Neuronal stem cell (in vitro differentiated cells): ENCODE data around the gene SMC3.

Experiments
- DNase-seq: peaks from one replicate; pipeline ENCODE4 v3.0.0-alpha.2; 2013; ENCODE audit warnings: low spot score
- H2AFZ ChIP-seq: one replicate; pipeline ENCODE4 v1.6.1; 2013; ENCODE audit warnings: mild to moderate bottlenecking, low read length, inconsistent platforms
- H2AK5ac ChIP-seq: 2 replicates; pipeline ENCODE4 v1.6.1; 2013; ENCODE audit warnings: low read depth, mild to moderate bottlenecking, inconsistent platforms, low read length, moderate library complexity, mixed read lengths
- H2BK120ac ChIP-seq: 2 replicates; pipeline ENCODE4 v1.6.1; 2013; ENCODE audit warnings: low read depth, mild to moderate bottlenecking, inconsistent platforms, low read length, moderate library complexity, mixed read lengths
- H2BK12ac ChIP-seq: one replicate; pipeline ENCODE4 v1.6.1; 2013; ENCODE audit warnings: low read length, inconsistent platforms
- H2BK15ac ChIP-seq: 2 replicates; pipeline ENCODE4 v1.6.1; 2013; ENCODE audit warnings: mild to moderate bottlenecking, low read length, inconsistent platforms, mixed read lengths
- H2BK5ac ChIP-seq: one replicate; pipeline ENCODE4 v1.6.1; 2013; ENCODE audit warnings: inconsistent platforms, mild to moderate bottlenecking, low read length, moderate library complexity
- H3K14ac ChIP-seq: one replicate; pipeline ENCODE4 v1.6.1; 2013; ENCODE audit warnings: low read length, inconsistent platforms
- H3K18ac ChIP-seq: 2 replicates; pipeline ENCODE4 v1.6.1; 2013; ENCODE audit warnings: low read length, inconsistent platforms
- H3K23ac ChIP-seq: 2 replicates; pipeline ENCODE4 v1.6.1; 2013; ENCODE audit warnings: low read depth, mild to moderate bottlenecking, mixed read lengths, low read length, inconsistent platforms; ENCODE audit not compliant: poor library complexity
- H3K27ac ChIP-seq: replicated peaks from 3 replicates; pipeline ENCODE4 v1.5.1; 2013; ENCODE audit warnings: low read length, inconsistent platforms
- H3K27me3 ChIP-seq, 3 experiments: 2 replicates each; pipeline ENCODE4 v1.6.1; 2013; ENCODE audit warnings: low read length in 3 of 3, mild to moderate bottlenecking in 2 of 3, inconsistent platforms in 1 of 3, low read depth in 1 of 3, mixed read lengths in 1 of 3, moderate library complexity in 1 of 3; ENCODE audit not compliant: control insufficient read depth in 3 of 3, insufficient read depth in 3 of 3
- H3K36me3 ChIP-seq, 2 donors: replicated peaks in 1 of 2; 2 replicates each; pipeline ENCODE4 v1.6.1; 2013; ENCODE audit warnings: low read length in 2 of 2; ENCODE audit not compliant: control insufficient read depth in 2 of 2, insufficient read depth in 2 of 2
- H3K4ac ChIP-seq: 2 replicates; pipeline ENCODE4 v1.6.1; 2013; ENCODE audit warnings: inconsistent platforms, mild to moderate bottlenecking, low read length, moderate library complexity
- H3K4me1 ChIP-seq, 2 donors: 1 replicate in 1 of 2; 2 replicates in 1 of 2; pipeline ENCODE4 v1.6.1; 2013; ENCODE audit warnings: low read length in 2 of 2, low read depth in 1 of 2; ENCODE audit not compliant: control insufficient read depth in 2 of 2, insufficient read depth in 1 of 2
- H3K4me2 ChIP-seq: one replicate; pipeline ENCODE4 v1.6.1; 2013; ENCODE audit warnings: mild to moderate bottlenecking, low read length, inconsistent platforms; ENCODE audit not compliant: insufficient read depth, poor library complexity, severe bottlenecking
- H3K4me3 ChIP-seq, 2 donors: 2 replicates each; pipeline ENCODE4 v1.5.1; 2013; ENCODE audit warnings: low read length in 2 of 2, mild to moderate bottlenecking in 2 of 2, inconsistent platforms in 1 of 2, moderate library complexity in 1 of 2
- H3K79me1 ChIP-seq: one replicate; pipeline ENCODE4 v1.6.1; 2013; ENCODE audit warnings: low read depth, mild to moderate bottlenecking, inconsistent platforms, low read length, moderate library complexity
- H3K9ac ChIP-seq: one replicate; pipeline ENCODE4 v1.6.1; 2013; ENCODE audit warnings: mild to moderate bottlenecking, low read depth, low read length, inconsistent platforms; ENCODE audit not compliant: poor library complexity
- H3K9me3 ChIP-seq, 2 donors: replicated peaks in 1 of 2; 2 replicates each; pipeline versions ENCODE3 to v1.6.1; 2013; ENCODE audit warnings: low read length in 2 of 2, mild to moderate bottlenecking in 2 of 2, inconsistent platforms in 1 of 2, low read depth in 1 of 2, mixed read lengths in 1 of 2, moderate library complexity in 1 of 2; ENCODE audit not compliant: control insufficient read depth in 2 of 2, insufficient read depth in 1 of 2
- H4K8ac ChIP-seq: one replicate; pipeline ENCODE4 v1.6.1; 2013; ENCODE audit warnings: low read depth, mild to moderate bottlenecking, inconsistent platforms, low read length, moderate library complexity
- H4K91ac ChIP-seq: one replicate; pipeline ENCODE4 v1.6.1; 2013; ENCODE audit warnings: low read length, low read depth, mild to moderate bottlenecking, inconsistent platforms; ENCODE audit not compliant: poor library complexity
- WGBS, 2 donors: extraction: QIAGEN DNeasy Blood & Tissue Kit; methylation state at CpG; one replicate each; pipeline ENCODE4 v1.1.7; 2013; ENCODE audit warnings: missing lambda C conversion rate in 2 of 2, mixed read lengths in 1 of 2; ENCODE audit not compliant: insufficient read length in 2 of 2, insufficient replicate concordance in 1 of 2; ENCODE audit errors: extremely low coverage in 2 of 2; 5-methylcytosine and 5-hydroxymethylcytosine counted together

Gene SMC3

DNA sequence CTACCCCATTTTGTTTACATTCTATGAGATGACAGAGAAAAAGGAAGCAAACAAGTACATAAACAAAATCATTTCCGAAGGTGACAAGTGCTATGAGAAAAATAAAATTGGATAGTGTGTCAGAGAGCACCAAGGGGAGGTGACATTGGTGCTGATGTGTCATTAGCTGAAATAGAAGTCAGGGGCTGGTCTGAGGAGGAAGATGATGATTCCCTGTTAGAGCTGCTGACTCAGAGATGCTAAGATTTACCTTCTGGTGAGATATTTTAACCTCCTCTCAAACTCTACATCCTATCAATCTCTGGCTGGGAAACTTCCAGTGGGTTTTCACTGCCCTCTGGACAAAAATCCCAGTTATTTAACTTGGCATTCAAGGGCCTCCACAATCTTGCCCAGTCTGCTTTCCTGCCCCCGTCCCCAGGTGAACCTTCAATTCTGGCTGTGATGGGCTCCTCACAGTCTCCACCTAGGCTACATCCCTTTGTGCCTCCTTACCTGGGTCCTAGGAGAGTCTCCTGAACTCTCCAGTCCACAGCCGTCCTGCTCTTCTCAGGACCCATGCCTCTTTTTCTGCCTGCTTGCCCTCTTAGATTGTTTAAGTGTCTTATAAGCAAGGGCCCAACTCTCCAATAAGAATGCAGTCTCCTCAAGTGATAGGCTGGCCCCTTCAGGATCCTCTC is 43.2 kb upstream of the SMC3 start:
- Histone ChIP-seq H2BK5ac (no peak overlapping the region), H3K79me1 (no peaks in the 10 kb centered on the region), H3K4me1 (no peaks in the 10 kb centered on the region), H3K9ac (no peak overlapping the region), H3K36me3 (no peaks in the 10 kb centered on the region), H2AK5ac (no peak overlapping the region), H3K4me2 (no peak overlapping the region), H3K18ac (no peak overlapping the region), H3K27ac (no peak overlapping the region), H2BK120ac (no peak overlapping the region), H3K23ac (no peak overlapping the region), H3K4ac (no peak overlapping the region), H3K9me3 (no peaks in the 10 kb centered on the region), H2BK12ac (no peak overlapping the region), H4K91ac (no peak overlapping the region), H2AFZ (no peak overlapping the region), H4K8ac (no peak overlapping the region), H3K14ac (no peak overlapping the region), H2BK15ac (no peak overlapping the region), H3K27me3 (peaks cover 0 to 3% (median 0%) of the 10 kb centered on the region in 3 experiments), H3K4me3 (no peak overlapping the region)
- WGBS, 2 donors: no CpG with 5 or more reads among the region's 3 CpGs
- no peak for DNase-seq

DNA sequence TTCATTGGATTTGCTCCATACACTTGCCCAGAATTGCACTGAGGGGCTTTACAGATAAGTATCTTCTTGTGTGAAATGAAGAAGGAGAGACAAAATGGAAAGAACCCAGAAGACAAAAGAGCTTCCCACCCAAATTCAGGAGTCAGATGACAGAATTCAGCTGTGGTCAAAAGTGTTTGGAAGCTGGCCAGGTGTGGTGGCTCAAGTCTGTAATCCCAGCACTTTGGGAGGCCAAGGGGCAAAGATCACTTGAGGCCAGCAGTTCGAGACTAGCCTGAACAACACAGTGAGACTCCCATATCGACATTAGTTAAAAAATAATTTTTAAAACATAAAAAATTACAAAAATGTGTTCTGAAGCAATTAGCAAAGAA is 42.6 kb upstream of the SMC3 start:
- no peak overlapping the region for H4K91ac ChIP-seq
- H2BK120ac ChIP-seq: no peak overlapping the region
- no peak overlapping the region for H3K4me2 ChIP-seq
- no peak overlapping the region for H2AFZ ChIP-seq
- peaks cover 0 to 3% of the 10 kb centered on the region in 2 donors for H3K4me1 ChIP-seq
- H3K18ac ChIP-seq: no peak overlapping the region
- H3K14ac ChIP-seq: no peak overlapping the region
- H3K79me1 ChIP-seq: no peaks in the 10 kb centered on the region
- H3K36me3 ChIP-seq: no peaks in the 10 kb centered on the region
- H3K4me3 ChIP-seq: no peak overlapping the region
- H2AK5ac ChIP-seq: no peak overlapping the region
- no peak overlapping the region for H4K8ac ChIP-seq
- no peak overlapping the region for H3K27ac ChIP-seq
- no peak for DNase-seq
- H2BK5ac ChIP-seq: no peak overlapping the region
- no CpG with 5 or more reads among the region's 2 CpGs for WGBS, 2 donors
- H2BK12ac ChIP-seq: no peak overlapping the region
- no peak overlapping the region for H2BK15ac ChIP-seq
- H3K9ac ChIP-seq: no peak overlapping the region
- peaks cover 0 to 3% (median 0%) of the 10 kb centered on the region in 3 experiments for H3K27me3 ChIP-seq
- H3K9me3 ChIP-seq: no peaks in the 10 kb centered on the region
- H3K4ac ChIP-seq: no peak overlapping the region
- H3K23ac ChIP-seq: no peak overlapping the region

DNA sequence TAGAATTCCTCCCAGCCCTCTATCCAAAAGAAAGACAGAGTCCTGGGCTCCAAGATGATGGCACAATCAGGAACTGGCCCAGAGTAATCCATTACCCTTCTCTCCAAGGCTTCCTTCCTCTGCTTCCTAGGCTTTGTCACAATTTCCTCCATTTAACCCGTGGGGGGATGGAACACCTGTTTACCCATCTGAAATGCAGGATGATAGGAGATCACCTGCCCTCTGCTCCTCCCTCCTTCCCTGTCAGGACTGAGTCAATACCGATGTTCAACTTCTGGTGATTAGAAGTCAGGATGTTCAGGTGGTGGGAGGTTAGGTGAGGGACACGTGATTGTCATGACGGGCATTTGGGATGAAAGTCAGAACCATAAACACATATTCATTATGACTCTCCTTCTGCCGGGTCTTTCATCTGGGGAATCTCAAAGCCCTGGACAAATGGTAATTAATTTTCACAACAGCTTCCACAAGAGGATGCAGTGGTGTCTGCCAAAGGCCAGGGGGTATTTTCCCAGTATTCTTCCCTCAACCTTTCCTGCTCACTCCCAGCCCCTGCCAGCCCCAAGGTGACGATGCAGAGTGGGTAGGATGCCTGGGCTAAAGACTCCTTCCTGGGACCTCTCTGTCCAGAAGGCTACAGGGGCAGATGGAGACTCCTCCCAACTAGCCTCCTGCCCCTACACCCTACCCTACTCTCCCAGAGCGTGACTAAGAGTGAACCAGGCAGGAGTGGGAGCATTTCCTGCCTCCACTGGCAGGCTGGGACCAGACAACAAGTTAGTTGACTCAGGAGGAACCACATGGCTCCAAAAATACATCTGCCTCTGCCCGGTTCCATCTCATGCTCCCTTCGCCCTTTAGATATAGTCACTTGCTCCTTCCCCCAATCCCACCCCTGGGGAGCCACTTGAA is 41.9 kb upstream of the SMC3 start:
- Histone ChIP-seq H3K4ac (peak overlapping the region; percentile 41), H3K27me3 (peaks cover 0 to 3% (median 0%) of the 10 kb centered on the region in 3 experiments), H3K14ac (no peak overlapping the region), H3K9me3 (no peaks in the 10 kb centered on the region), H2AK5ac (no peak overlapping the region), H2AFZ (no peak overlapping the region), H3K18ac (no peak overlapping the region), H3K9ac (no peak overlapping the region), H3K23ac (no peak overlapping the region), H3K4me1 (peaks cover 0 to 6% of the 10 kb centered on the region in 2 donors), H3K36me3 (no peaks in the 10 kb centered on the region), H2BK15ac (peak overlapping the region; percentile 61), H3K27ac (no peak overlapping the region), H3K79me1 (no peaks in the 10 kb centered on the region), H4K8ac (no peak overlapping the region), H3K4me3 (no peak overlapping the region), H4K91ac (no peak overlapping the region), H2BK12ac (no peak overlapping the region), H2BK5ac (no peak overlapping the region), H3K4me2 (no peak overlapping the region), H2BK120ac (no peak overlapping the region)
- no peak for DNase-seq
- no CpG with 5 or more reads among the region's 9 CpGs for WGBS, 2 donors

DNA sequence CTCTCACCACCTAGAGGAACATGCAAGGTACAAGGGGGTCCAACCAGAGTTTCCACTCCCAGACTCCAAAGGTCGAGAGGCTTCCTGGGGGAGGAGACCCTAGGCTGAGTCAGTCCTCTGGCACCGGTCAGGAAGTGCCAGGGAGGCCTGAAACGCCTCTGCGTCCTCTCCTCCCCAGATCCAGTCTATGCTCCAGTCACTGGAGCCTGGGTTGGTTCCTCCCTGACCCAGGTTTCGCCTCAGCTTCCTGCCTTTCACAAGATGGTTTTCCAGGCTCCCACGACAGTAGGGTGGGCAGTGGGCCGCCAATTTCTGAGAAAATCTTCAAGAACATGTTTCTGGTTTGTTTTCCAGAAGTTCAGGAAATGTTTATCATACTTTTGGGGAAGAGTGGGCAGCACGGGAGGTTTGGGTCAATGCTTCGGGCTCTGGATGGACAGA is 39.7 kb upstream of the SMC3 start:
- Histone ChIP-seq H3K36me3 (no peaks in the 10 kb centered on the region), H3K4me3 (no peak overlapping the region), H2BK5ac (no peak overlapping the region), H2BK120ac (no peak overlapping the region), H2BK12ac (no peak overlapping the region), H3K4me1 (peaks cover 0 to 7% of the 10 kb centered on the region in 2 donors), H3K9me3 (no peaks in the 10 kb centered on the region), H3K18ac (no peak overlapping the region), H3K27me3 (peaks cover 0 to 3% (median 0%) of the 10 kb centered on the region in 3 experiments), H2AK5ac (no peak overlapping the region), H4K91ac (no peak overlapping the region), H3K14ac (no peak overlapping the region), H3K79me1 (no peaks in the 10 kb centered on the region), H4K8ac (no peak overlapping the region), H2BK15ac (no peak overlapping the region), H3K4me2 (no peak overlapping the region), H3K23ac (no peak overlapping the region), H3K27ac (no peak overlapping the region), H3K9ac (no peak overlapping the region), H3K4ac (no peak overlapping the region), H2AFZ (no peak overlapping the region)
- DNase-seq: no peak
- WGBS, 2 donors: no CpG with 5 or more reads among the region's 9 CpGs
